ENCODE data around the gene KRTAP4-2.

KRTAP4-2 gene

GRCh38 chr17:41131979-41132378, 46.0 kb downstream of the KRTAP4-2 start:
- Histone ChIP-seq H3K4me1 (ENCODE audit: control insufficient read depth in 1 of 2, insufficient read depth in 1 of 2, low read depth in 1 of 2, low read length in 1 of 2) (no peaks in the 10 kb centered on the region), H3K27ac (no peak overlapping the region), H3K36me3 (no peaks in the 10 kb centered on the region), H3K9me3 (no peaks in the 10 kb centered on the region), H3K4me3 (ENCODE audit: low read depth in 1 of 2, low read length in 1 of 2) (no peak overlapping the region), H3K27me3 (no peaks in the 10 kb centered on the region)
- TF ChIP-seq CTCF (IDR thresholded peaks at IDR 0.05) = no peak
